Measurements from ENCODE around the gene ATP13A2. TPM values are rescaled to one million over a fixed set of nuclear protein-coding genes. Genes with fewer than 3 reads are reported as not detected.

Gene ATP13A2
- total and polyA plus RNA-seq, 2 donors (not counting 1 experiment from before 2014, with no cell fraction given): 41.6 to 51.8 TPM

DNA sequence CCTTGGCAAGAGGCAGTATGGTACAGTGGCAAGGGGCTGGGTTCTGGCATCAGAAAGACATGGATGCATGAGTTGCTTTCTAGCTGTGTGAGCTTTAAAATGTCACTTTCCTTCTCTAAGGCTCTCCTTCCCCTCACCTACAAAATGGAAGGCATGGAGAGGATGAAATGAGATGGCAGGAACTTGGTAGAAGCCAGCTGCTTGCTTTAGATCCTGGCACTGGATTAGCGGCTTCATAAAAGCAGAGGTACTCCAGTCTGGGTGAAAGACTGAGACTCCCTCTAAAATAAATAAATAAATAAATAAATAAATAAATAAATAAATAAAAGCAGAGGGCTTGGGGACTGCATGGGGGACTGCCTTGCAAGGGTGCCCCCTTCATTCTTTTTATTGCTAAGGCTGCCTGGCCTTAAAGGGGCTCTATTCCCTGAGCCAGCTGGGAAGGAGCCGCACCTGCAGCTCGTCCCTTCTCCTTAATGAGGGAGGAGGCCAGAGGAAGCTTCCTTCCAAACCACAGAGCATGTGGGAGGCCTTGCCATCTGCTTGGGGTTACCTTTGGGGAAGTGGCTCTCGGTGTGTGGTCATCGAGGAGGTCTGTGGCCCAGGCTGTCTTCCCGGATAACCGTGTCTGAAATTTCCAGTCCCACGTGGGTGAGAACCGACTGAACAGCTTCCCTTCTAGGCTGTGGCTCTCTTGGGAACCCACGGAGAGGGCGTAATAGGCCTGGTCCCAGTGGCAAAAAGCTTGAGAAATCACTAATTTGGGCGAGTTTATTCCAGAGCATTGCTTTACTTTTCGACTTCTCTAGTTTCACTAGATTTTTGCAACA, 2.0 kb upstream of the ATP13A2 start:
- no peaks in the 10 kb centered on the region for H3K9me3 ChIP-seq (ENCODE audit: control extremely low read depth in 1 of 3, control insufficient read depth in 2 of 3, insufficient read depth in 1 of 3, low read length in 2 of 3)
- ATAC-seq (ENCODE audit: low read depth) (no peak), DNase-seq (no peak)
- Mint-ChIP-seq H3K4me3 (no peak overlapping the region), H3K9me3 (ENCODE audit: insufficient read depth) (no peaks in the 10 kb centered on the region), H3K4me1 (peaks cover 28% of the 10 kb centered on the region), H3K27me3 (no peaks in the 10 kb centered on the region), H3K27ac (no peak overlapping the region)
- intact Hi-C loops (cut with micrococcal nuclease): loop anchor here (2.0 kb wide), 1 partner anchor 99 kb away; no protein-coding TSS in a partner anchor
- H3K79me2 ChIP-seq (ENCODE audit: control insufficient read depth, insufficient read depth, low read length): peaks cover 29% of the 10 kb centered on the region
- CTCF ChIA-PET: interaction anchor here (0.8 to 1.3 kb wide), 2 partner anchors 32 to 62 kb away, joined by 3 to 4 read pairs; no protein-coding TSS in a partner anchor
- TF ChIP-seq EZH2 (IDR thresholded peaks at IDR 0.05; ENCODE audit: borderline replicate concordance, insufficient read depth, low read depth, low read length, poor library complexity, severe bottlenecking): no peak
- TF ChIP-seq CTCF (IDR thresholded peaks at IDR 0.05): no peak
- POLR2A ChIA-PET: interaction anchor here (0.6 kb wide), 1 partner anchor 32 kb away, joined by 3 read pairs; no protein-coding TSS in a partner anchor
- H3K4me1 ChIP-seq (ENCODE audit: control insufficient read depth in 2 of 2, insufficient read depth in 2 of 2, low read length in 2 of 2): peaks cover 22 to 40% of the 10 kb centered on the region in 2 donors
- H2AFZ ChIP-seq (ENCODE audit: insufficient read depth, low read depth, low read length, poor library complexity, severe bottlenecking): peak overlapping the region; percentile 62
- under 1% methylated on average over 8 of the region's 13 CpGs for WGBS (ENCODE audit: insufficient coverage)
- H3K4me2 ChIP-seq (replicated peaks; ENCODE audit: low read depth, low read length, poor library complexity, severe bottlenecking): no peak overlapping the region
- H3K27me3 ChIP-seq (replicated peaks in 1 of 4; ENCODE audit: control extremely low read depth in 1 of 4, control insufficient read depth in 3 of 4, insufficient read depth in 4 of 4, low read length in 3 of 4): no peaks in the 10 kb centered on the region
- no peak overlapping the region for H3K4me3 ChIP-seq (ENCODE audit: control extremely low read depth in 1 of 5, extremely low read depth in 1 of 5, insufficient read depth in 1 of 5, low read depth in 2 of 5, low read length in 4 of 5)
- H3K9ac ChIP-seq (ENCODE audit: low read length): no peak overlapping the region
- peaks cover 4 to 11% of the 10 kb centered on the region in 2 experiments for H3K36me3 ChIP-seq (replicated peaks in 1 of 2; ENCODE audit: control extremely low read depth in 1 of 2, control insufficient read depth in 1 of 2, extremely low read depth in 1 of 2, insufficient read depth in 2 of 2, low read length in 1 of 2)
- peaks cover 24% of the 10 kb centered on the region for H4K20me1 ChIP-seq (ENCODE audit: control insufficient read depth, insufficient read depth, low read length, poor library complexity, severe bottlenecking)
- no peak overlapping the region for H3K27ac ChIP-seq (ENCODE audit: low read length in 2 of 2)

All from B cell (primary cell).